T-helper 1 cell treated with Interleukin-12 subunit alpha and Interleukin-12 subunit beta and Interleukin-4 antibody, amounts not matched to agents 30 μg/mL and 1 μg/mL, for 36 hours (primary cell): ENCODE measurements around the gene STX16.

Experiments used
- H3K27ac Mint-ChIP-seq: one replicate; pipeline ENCODE4 v1.8.0; 2021; ENCODE audit warnings: mild to moderate bottlenecking, mixed read lengths
- H3K27me3 Mint-ChIP-seq: one replicate; pipeline ENCODE4 v1.8.0; 2021; ENCODE audit warnings: low read depth, mixed read lengths
- H3K36me3 Mint-ChIP-seq: one replicate; pipeline ENCODE4 v1.8.0; 2021; ENCODE audit warnings: low read depth, mixed read lengths
- H3K4me1 Mint-ChIP-seq: one replicate; pipeline ENCODE4 v1.8.0; 2021; ENCODE audit warnings: low read depth, mixed read lengths
- H3K4me3 Mint-ChIP-seq: one replicate; pipeline ENCODE4 v1.8.0; 2021; ENCODE audit warnings: mild to moderate bottlenecking, moderate library complexity, mixed read lengths
- H3K9me3 Mint-ChIP-seq: one replicate; pipeline ENCODE4 v1.8.0; 2021; ENCODE audit warnings: mixed read lengths

Gene STX16

GRCh38 chr20:58651559-58651945 lies 469 bp downstream of the STX16 start:
- Mint-ChIP-seq H3K4me1 (peaks cover 26% of the 10 kb centered on the region), H3K9me3 (no peaks in the 10 kb centered on the region), H3K27ac (peak overlapping the region; percentile 97), H3K27me3 (no peaks in the 10 kb centered on the region), H3K36me3 (peaks cover 20% of the 10 kb centered on the region), H3K4me3 (peak overlapping the region; percentile 98)

DNA sequence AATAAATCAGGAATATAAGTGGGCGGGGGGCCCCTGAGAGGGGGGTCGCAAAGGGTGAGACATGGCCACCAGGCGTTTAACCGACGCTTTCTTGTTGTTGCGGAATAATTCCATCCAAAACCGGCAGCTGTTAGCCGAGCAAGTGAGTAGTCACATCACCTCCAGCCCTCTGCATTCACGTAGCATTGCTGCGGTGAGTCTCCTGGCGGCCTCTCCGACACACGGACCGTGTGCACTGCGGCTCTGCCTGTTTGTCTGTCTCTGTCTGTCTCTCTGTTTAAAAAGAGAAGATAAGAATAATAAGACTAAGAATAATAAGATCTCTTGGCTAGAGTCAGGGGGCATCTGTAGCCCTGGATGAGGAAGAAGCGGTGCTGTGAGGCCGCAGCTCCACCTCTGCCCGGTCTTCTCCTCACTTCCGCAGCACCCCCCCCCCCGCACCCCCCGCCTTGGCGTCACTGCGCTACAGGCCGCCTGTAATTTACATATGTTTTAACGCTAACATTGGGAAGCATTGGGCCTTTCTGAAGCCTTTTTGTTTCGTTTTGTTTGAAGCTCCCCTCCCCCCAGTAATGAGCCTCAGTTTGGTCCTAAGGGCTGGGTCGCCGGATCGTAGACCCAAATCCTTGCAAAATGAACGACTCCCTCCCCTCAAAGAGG lies 993 bp downstream of the STX16 start:
- H3K4me1 Mint-ChIP-seq, result peaks cover 31% of the 10 kb centered on the region
- no peaks in the 10 kb centered on the region for H3K9me3 Mint-ChIP-seq
- H3K27me3 Mint-ChIP-seq, result no peaks in the 10 kb centered on the region
- peak overlapping the region; percentile 98 for H3K4me3 Mint-ChIP-seq
- peaks cover 22% of the 10 kb centered on the region for H3K36me3 Mint-ChIP-seq
- peak overlapping the region; percentile 97 for H3K27ac Mint-ChIP-seq

DNA sequence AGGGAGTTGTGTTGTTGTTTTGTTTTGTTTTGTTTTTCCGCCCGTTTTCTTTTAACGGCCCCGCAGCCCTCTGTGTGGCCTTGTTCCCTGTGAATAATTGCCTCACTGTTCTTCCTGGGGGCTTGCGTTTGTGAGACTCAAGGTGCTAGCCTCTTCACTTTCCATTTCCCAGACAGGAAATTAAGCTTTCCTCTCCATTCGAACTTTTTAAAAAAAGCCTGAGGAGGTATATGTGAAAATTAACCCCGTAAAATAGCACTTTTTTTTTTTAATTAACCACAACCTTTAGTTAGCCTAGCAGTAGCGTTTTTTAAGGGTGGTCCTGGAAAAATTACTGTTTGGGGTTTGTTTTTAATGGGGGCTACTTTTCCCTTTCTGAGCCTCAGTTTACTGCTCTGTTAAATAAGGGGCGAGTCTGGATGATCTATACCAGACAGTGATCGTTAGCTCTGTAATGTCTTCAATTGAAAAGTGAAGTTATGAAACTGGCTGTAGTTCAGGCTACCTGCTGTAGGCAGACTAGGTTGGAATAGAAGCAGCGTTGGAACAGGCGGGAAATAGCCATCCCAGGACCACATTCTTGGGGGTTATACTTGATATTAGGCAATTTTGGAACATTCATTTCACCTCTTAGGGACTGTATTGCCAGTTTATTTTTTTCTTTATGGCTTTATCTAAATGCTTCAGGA lies 1.7 kb downstream of the STX16 start:
- Mint-ChIP-seq H3K9me3 (no peaks in the 10 kb centered on the region), H3K27me3 (no peaks in the 10 kb centered on the region), H3K4me1 (peaks cover 38% of the 10 kb centered on the region), H3K36me3 (peaks cover 22% of the 10 kb centered on the region), H3K27ac (peak overlapping the region; percentile 97), H3K4me3 (peak overlapping the region; percentile 98)

DNA sequence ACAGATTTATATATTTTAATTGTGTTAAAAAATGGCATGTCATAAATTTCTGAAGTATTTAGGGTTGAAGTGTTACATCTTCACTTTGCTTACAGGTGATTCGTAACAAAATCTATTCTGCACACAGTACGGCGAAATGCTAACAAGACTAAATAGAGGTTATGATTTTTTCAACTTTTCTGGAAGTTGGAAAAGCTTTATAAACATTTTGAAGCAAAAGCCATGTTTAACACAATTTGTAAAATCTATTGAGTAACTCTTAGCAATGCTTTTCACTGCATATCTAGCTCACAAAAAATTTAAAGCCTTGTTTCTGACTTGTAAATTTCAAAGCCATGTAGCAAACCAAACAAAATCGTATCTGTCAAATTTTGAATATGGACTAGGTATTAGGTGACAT lies 3.3 kb downstream of the STX16 start:
- Mint-ChIP-seq H3K4me1 (peaks cover 43% of the 10 kb centered on the region), H3K36me3 (peaks cover 27% of the 10 kb centered on the region), H3K27ac (no peak overlapping the region), H3K27me3 (no peaks in the 10 kb centered on the region), H3K9me3 (no peaks in the 10 kb centered on the region), H3K4me3 (peak overlapping the region; percentile 28)

DNA sequence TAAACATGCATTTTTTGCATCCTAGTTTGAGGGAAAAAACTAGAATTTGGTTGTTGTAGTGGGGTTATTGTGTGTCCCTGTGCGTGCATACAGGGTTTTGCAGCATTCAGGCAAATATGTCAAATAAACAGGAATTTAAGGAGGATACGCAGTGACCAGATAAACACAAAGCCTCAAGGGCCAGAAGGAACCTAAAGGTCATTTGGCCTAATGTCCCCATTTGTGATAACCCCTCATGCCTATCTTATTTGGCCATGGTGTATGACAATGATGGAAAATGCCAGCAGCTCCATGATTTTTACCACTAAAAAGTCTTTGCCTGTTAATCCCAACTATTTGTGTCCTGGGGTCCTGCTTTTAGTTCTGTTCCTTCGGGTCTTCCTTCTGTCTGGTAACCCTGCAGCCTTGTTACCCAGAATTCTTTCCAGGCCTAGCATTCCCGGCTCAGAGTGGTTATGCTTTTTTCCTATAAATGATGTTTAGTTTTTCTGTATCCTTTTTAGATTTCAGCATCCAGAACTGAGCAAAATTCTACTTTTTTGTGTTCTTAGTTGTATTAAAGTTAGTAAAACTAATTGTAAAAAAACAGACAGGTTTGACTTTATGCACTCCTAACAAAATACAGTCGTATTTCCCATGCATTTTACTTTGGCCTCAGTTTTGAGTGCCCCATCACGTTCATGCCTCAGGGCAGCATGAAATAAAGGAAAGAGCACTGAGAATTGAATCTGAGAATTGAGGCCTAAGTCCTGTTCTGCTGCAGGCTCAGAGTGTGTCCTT lies 4.4 kb downstream of the STX16 start:
- Mint-ChIP-seq H3K9me3 (no peaks in the 10 kb centered on the region), H3K36me3 (peaks cover 32% of the 10 kb centered on the region), H3K27me3 (no peaks in the 10 kb centered on the region), H3K4me3 (peak overlapping the region; percentile 73), H3K4me1 (peaks cover 52% of the 10 kb centered on the region), H3K27ac (no peak overlapping the region)

DNA sequence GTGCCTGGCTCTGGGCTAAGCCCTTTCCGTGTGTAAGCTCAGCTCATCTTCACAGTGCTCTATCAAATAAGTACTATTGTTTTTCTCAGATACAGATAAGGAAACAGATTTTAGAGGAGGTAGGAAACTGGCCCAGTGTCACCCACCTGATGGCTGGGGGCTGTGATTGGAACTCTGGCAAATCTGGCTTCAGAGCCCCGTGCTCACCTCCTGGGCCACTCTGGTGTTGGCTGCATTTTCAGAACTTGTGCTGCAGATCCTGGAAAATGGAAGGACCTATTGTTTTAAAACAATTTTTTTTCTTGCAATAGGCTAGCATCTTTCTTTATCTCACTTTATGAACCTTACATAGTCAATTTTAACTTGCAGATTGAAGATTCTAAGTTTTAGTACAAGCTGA lies 5.7 kb downstream of the STX16 start:
- H3K36me3 Mint-ChIP-seq, result peaks cover 32% of the 10 kb centered on the region
- peak overlapping the region; percentile 73 for H3K4me3 Mint-ChIP-seq
- peaks cover 61% of the 10 kb centered on the region for H3K4me1 Mint-ChIP-seq
- H3K27me3 Mint-ChIP-seq, result no peaks in the 10 kb centered on the region
- H3K27ac Mint-ChIP-seq, result peak overlapping the region; percentile 60
- H3K9me3 Mint-ChIP-seq, result no peaks in the 10 kb centered on the region

DNA sequence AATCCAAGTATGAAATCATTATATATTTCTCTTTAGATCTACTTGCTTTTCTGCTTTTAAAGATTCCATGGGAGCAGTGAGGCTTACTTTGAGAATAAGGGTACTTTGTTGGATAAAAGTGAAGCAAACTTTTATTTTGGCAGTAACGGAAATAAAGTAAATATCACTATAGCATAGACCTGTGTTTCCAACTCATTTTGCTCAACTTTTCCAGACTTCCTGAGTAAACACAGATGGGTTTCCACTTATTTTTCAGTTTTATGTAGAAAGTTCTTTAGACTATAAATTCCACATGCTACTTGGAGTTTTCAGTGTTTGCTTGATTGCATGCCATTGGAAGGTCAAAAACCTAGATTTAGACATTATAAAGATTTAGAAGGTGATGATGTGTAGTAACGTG lies 6.2 kb downstream of the STX16 start:
- no peaks in the 10 kb centered on the region for H3K27me3 Mint-ChIP-seq
- peak overlapping the region; percentile 73 for H3K4me3 Mint-ChIP-seq
- H3K27ac Mint-ChIP-seq, result peak overlapping the region; percentile 62
- peaks cover 66% of the 10 kb centered on the region for H3K4me1 Mint-ChIP-seq
- H3K9me3 Mint-ChIP-seq, result no peaks in the 10 kb centered on the region
- peaks cover 36% of the 10 kb centered on the region for H3K36me3 Mint-ChIP-seq

DNA sequence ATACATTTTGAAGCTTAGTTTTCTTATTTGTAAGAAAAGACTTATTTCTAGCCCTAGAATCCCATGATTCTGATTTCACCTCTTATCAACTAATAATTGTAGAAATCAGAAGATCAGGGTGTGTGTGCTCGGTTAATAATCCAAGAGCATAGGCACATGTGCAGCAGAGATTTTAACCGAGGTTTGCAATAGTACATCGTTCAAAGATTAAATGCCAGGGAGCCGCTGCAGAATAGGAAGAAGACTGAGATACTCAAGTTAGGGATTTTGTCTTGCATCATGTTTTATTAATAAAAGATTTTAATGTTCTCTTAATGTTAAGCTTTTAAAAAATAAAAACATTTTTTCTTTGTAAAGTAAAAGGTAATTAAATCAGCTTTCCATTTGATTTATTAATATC lies 6.9 kb downstream of the STX16 start:
- H3K27me3 Mint-ChIP-seq, result no peaks in the 10 kb centered on the region
- peaks cover 68% of the 10 kb centered on the region for H3K4me1 Mint-ChIP-seq
- H3K4me3 Mint-ChIP-seq, result peak overlapping the region; percentile 73
- peak overlapping the region; percentile 62 for H3K27ac Mint-ChIP-seq
- peaks cover 33% of the 10 kb centered on the region for H3K36me3 Mint-ChIP-seq
- no peaks in the 10 kb centered on the region for H3K9me3 Mint-ChIP-seq

- Mint-ChIP-seq H3K4me1 (peaks cover 70% of the 10 kb centered on the region), H3K4me3 (peak overlapping the region; percentile 80), H3K9me3 (no peaks in the 10 kb centered on the region), H3K27ac (peak overlapping the region; percentile 60), H3K27me3 (no peaks in the 10 kb centered on the region), H3K36me3 (peaks cover 33% of the 10 kb centered on the region)
These were observed 7.7 kb downstream of the STX16 start for GRCh38 chr20:58658760-58659159.

- Mint-ChIP-seq H3K4me1 (peaks cover 71% of the 10 kb centered on the region), H3K4me3 (peak overlapping the region; percentile 80)
These were observed 8.8 kb downstream of the STX16 start for GRCh38 chr20:58659841-58660240.

GRCh38 chr20:58660855-58661597 lies 9.9 kb downstream of the STX16 start:
- H3K4me1 Mint-ChIP-seq, result peaks cover 65% of the 10 kb centered on the region
- H3K36me3 Mint-ChIP-seq, result peaks cover 34% of the 10 kb centered on the region
- no peaks in the 10 kb centered on the region for H3K9me3 Mint-ChIP-seq
- H3K27ac Mint-ChIP-seq, result peak overlapping the region; percentile 97
- H3K27me3 Mint-ChIP-seq, result no peaks in the 10 kb centered on the region
- H3K4me3 Mint-ChIP-seq, result peak overlapping the region; percentile 81

More at GRCh38 chr20:58659841-58660240, 8.8 kb downstream of the STX16 start:
- Mint-ChIP-seq H3K9me3 (no peaks in the 10 kb centered on the region), H3K27me3 (no peaks in the 10 kb centered on the region), H3K36me3 (peaks cover 34% of the 10 kb centered on the region), H3K27ac (peak overlapping the region; percentile 90)

GRCh38 chr20:58661598-58662473 lies 10.8 kb downstream of the STX16 start:
- peaks cover 60% of the 10 kb centered on the region for H3K4me1 Mint-ChIP-seq
- H3K27ac Mint-ChIP-seq, result peak overlapping the region; percentile 97
- no peaks in the 10 kb centered on the region for H3K9me3 Mint-ChIP-seq
- H3K36me3 Mint-ChIP-seq, result peaks cover 32% of the 10 kb centered on the region
- peak overlapping the region; percentile 81 for H3K4me3 Mint-ChIP-seq
- H3K27me3 Mint-ChIP-seq, result no peaks in the 10 kb centered on the region

DNA sequence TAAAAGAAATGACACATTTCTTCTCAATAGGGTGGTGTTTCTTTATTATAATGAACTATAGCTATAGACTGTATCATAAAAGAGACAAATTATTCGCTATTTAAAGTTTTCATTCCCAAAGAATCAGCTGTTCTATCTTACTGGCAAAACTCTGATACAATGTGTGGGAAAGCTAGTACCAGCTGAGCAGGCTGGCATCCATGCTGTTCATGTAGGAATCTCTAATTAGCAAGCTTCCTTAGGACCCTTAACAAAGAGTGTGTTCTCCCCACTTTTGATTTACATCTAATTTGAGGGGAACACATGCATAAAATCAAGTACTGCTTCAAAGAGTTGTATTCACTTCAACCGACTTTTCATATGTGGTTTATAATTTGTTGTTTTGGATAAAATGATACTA lies 13.2 kb downstream of the STX16 start:
- Mint-ChIP-seq H3K27ac (no peak overlapping the region), H3K4me3 (no peak overlapping the region)

More for the DNA sequence above, 13.2 kb downstream of the STX16 start:
- Mint-ChIP-seq H3K27me3 (no peaks in the 10 kb centered on the region), H3K4me1 (peaks cover 49% of the 10 kb centered on the region), H3K36me3 (peaks cover 41% of the 10 kb centered on the region), H3K9me3 (no peaks in the 10 kb centered on the region)
